Left kidney (tissue), 2 donors: Measurements from ENCODE around the gene LSAMP. TPM values are rescaled to one million over a fixed set of nuclear protein-coding genes. Genes with fewer than 3 reads are reported as not detected.

Source experiments
- DNase-seq: peaks from one replicate; pipeline ENCODE4 v3.0.0-alpha.2; 2013
- polyA plus RNA-seq: library from polyadenylated mRNA; unstranded; fragments of 120-200 nt; gene quantifications from one replicate; pipeline ENCODE4 v1.2.1, GENCODE V29; 2013; ENCODE audit not compliant: insufficient read length

The LSAMP gene
- polyA plus RNA-seq, 1 donor, result 14.2 TPM

GRCh38 chr3:116052602-116053001 is 392.7 kb downstream of the LSAMP start:
- DNase-seq, result no peak

GRCh38 chr3:116051586-116051985 is 393.7 kb downstream of the LSAMP start:
- DNase-seq, result no peak

- no peak for DNase-seq
Measured at GRCh38 chr3:116051040-116051439, 394.2 kb downstream of the LSAMP start.

GRCh38 chr3:116050311-116050915 is 394.9 kb downstream of the LSAMP start:
- DNase-seq, result no peak

GRCh38 chr3:116048991-116049390 is 396.3 kb downstream of the LSAMP start:
- no peak for DNase-seq

GRCh38 chr3:116046350-116046749 is 398.9 kb downstream of the LSAMP start:
- no peak for DNase-seq

- no peak for DNase-seq
Measured at GRCh38 chr3:116045314-116045713, 400.0 kb downstream of the LSAMP start.

GRCh38 chr3:116040152-116040551 is 405.1 kb downstream of the LSAMP start:
- no peak for DNase-seq

GRCh38 chr3:116039651-116039985 is 405.7 kb downstream of the LSAMP start:
- DNase-seq, result no peak

- no peak for DNase-seq
Measured at GRCh38 chr3:116038968-116039650, 406.2 kb downstream of the LSAMP start.

GRCh38 chr3:116037954-116038911 is 407.1 kb downstream of the LSAMP start:
- no peak for DNase-seq

GRCh38 chr3:116035429-116035828 is 409.9 kb downstream of the LSAMP start:
- DNase-seq, result no peak

GRCh38 chr3:116034794-116035193 is 410.5 kb downstream of the LSAMP start:
- DNase-seq, result peak; percentile 18

GRCh38 chr3:116034086-116034485 is 411.2 kb downstream of the LSAMP start:
- no peak for DNase-seq

GRCh38 chr3:116033516-116033915 is 411.8 kb downstream of the LSAMP start:
- DNase-seq, result no peak

- DNase-seq, result no peak
Measured at GRCh38 chr3:116032176-116032575, 413.1 kb downstream of the LSAMP start.

GRCh38 chr3:116030131-116030850 is 415.0 kb downstream of the LSAMP start:
- DNase-seq, result no peak

GRCh38 chr3:116029266-116029665 is 416.0 kb downstream of the LSAMP start:
- peak; percentile 15 for DNase-seq

- DNase-seq, result no peak
Measured at GRCh38 chr3:116028157-116028556, 417.1 kb downstream of the LSAMP start.

- no peak for DNase-seq
Measured at GRCh38 chr3:116020989-116021388, 424.3 kb downstream of the LSAMP start.

GRCh38 chr3:116020495-116020894 is 424.8 kb downstream of the LSAMP start:
- no peak for DNase-seq

- no peak for DNase-seq
Measured at GRCh38 chr3:116019254-116019763, 426.0 kb downstream of the LSAMP start.
